OCI-LY7 (cell line): ENCODE data around the gene THSD7B. TPM values are rescaled to one million over a fixed set of nuclear protein-coding genes. Genes with fewer than 3 reads are reported as not detected.
"Not testable (repeated sequence)": the region's sequence is repeated elsewhere in the genome, so short reads cannot be mapped to it uniquely, and the experiment has no call there.

Experiments
- BruUV-seq: library from RNA; stranded (reverse); fragments of 400-500 nt; replicated peaks from 2 replicates; lab custom pipeline; 2021; lab: Mats Ljungman, UMichigan
- CTCF ChIA-PET: fragments of 300-600 bp; sonication (Branson Sonifier 250); formaldehyde crosslinking; loops from one replicate; lab custom pipeline; 2022; ENCODE audit warnings: antibody characterized with exemption; ENCODE audit not compliant: unreplicated experiment; lab: Charles Lee
- POLR2A ChIA-PET: fragments of 300-600 bp; sonication (Branson Sonifier 250); formaldehyde crosslinking; loops from one replicate; lab custom pipeline; 2022; ENCODE audit warnings: antibody characterized with exemption; lab: Charles Lee
- DNase-seq: peaks from one replicate; pipeline ENCODE4 v3.0.0-alpha.2; 2015; ENCODE audit warnings: low spot score
- H2AFZ ChIP-seq: fragments of 200-600 bp; sonication (generic), shearing (Covaris generic); 2 replicates; pipeline ENCODE4 v1.6.1; 2014; ENCODE audit warnings: mild to moderate bottlenecking, antibody characterized with exemption, low read length, moderate library complexity
- H3K27ac ChIP-seq: fragments of 200-600 bp; sonication (generic); 2 replicates; pipeline ENCODE4 v1.5.1; 2014; ENCODE audit warnings: mixed run types, low read depth, mild to moderate bottlenecking, moderate library complexity, low read length, inconsistent platforms; ENCODE audit not compliant: poor library complexity, severe bottlenecking
- H3K36me3 ChIP-seq: fragments of 200-600 bp; sonication (generic); 2 replicates; pipeline ENCODE4 v1.6.1; 2014; ENCODE audit warnings: mild to moderate bottlenecking, antibody characterized with exemption, low read length, moderate library complexity, mixed read lengths; ENCODE audit not compliant: insufficient read depth
- H3K4me1 ChIP-seq: fragments of 200-600 bp; sonication (generic); 2 replicates; pipeline ENCODE4 v1.5.1; 2014; ENCODE audit warnings: mild to moderate bottlenecking, low read length; ENCODE audit not compliant: insufficient read depth, poor library complexity, severe bottlenecking
- H3K4me2 ChIP-seq: fragments of 200-600 bp; sonication (generic); 2 replicates; pipeline ENCODE4 v1.6.1; 2014; ENCODE audit warnings: mild to moderate bottlenecking, low read length
- H3K4me3 ChIP-seq: fragments of 200-600 bp; sonication (generic); 2 replicates; pipeline ENCODE4 v1.5.1; 2014; ENCODE audit warnings: mild to moderate bottlenecking, low read depth, low read length; ENCODE audit not compliant: poor library complexity, severe bottlenecking
- H3K79me2 ChIP-seq: fragments of 200-600 bp; sonication (generic); 2 replicates; pipeline ENCODE4 v1.6.1; 2016; ENCODE audit warnings: low read depth, mild to moderate bottlenecking, low read length, moderate library complexity, mixed read lengths; ENCODE audit not compliant: insufficient read depth
- H3K9me2 ChIP-seq: fragments of 200-600 bp; sonication (generic); 2 replicates; pipeline ENCODE4 v1.6.1; 2016; ENCODE audit warnings: mild to moderate bottlenecking, low read length, mixed read lengths; ENCODE audit not compliant: insufficient read depth
- H3K9me3 ChIP-seq: fragments of 200-600 bp; sonication (generic); 2 replicates; pipeline ENCODE4 v1.6.1; 2014; ENCODE audit warnings: mild to moderate bottlenecking, mixed run types, low read length, mixed read lengths
- H4K20me1 ChIP-seq: fragments of 200-600 bp; sonication (generic); 2 replicates; pipeline ENCODE4 v1.6.1; 2014; ENCODE audit warnings: mild to moderate bottlenecking, antibody characterized with exemption, low read length, moderate library complexity, mixed read lengths; ENCODE audit not compliant: insufficient read depth
- EZH2phosphoT487 ChIP-seq: fragments of 200-600 bp; sonication (generic); IDR thresholded peaks from 2 replicates; pipeline ENCODE4 v1.6.1; 2018; ENCODE audit warnings: low read depth, borderline replicate concordance, mild to moderate bottlenecking, mixed run types, antibody characterized with exemption, low read length, moderate library complexity, mixed read lengths
- intact Hi-C: fragments of 100-400 bp; cut with micrococcal nuclease; formaldehyde crosslinking; loops from one replicate; pipeline ENCODE4 v1.10.0; 2022; ENCODE audit not compliant: unreplicated experiment
- total RNA-seq, 2 experiments: library from RNA; depleted of rRNA in 1 of 2; stranded (reverse); fragments of >200 nt in 1 of 2; shearing (Covaris generic) in 1 of 2; gene quantifications; 2 replicates each; pipeline ENCODE4 v1.2.3, GENCODE V29; 2014 to 2022
- TF ChIP-seq, protein P1 (sequence below): fragments of 200-600 bp; sonication (generic); conservative IDR thresholded peaks from 2 replicates; pipeline ENCODE4 v1.5.1; 2014; ENCODE audit warnings: mild to moderate bottlenecking, antibody characterized with exemption, low read length, moderate library complexity, mixed read lengths

The THSD7B gene
- total RNA-seq, 2 experiments from 2014 or later = 1.8 TPM

- Histone ChIP-seq H3K79me2 (no peaks in the 10 kb centered on the region), H4K20me1 (no peaks in the 10 kb centered on the region), H3K4me1 (no peaks in the 10 kb centered on the region), H3K27ac (no peak overlapping the region), H3K9me3 (no peaks in the 10 kb centered on the region), H3K4me2 (no peak overlapping the region), H3K36me3 (no peaks in the 10 kb centered on the region), H2AFZ (no peak overlapping the region), H3K4me3 (no peak overlapping the region), H3K9me2 (no peaks in the 10 kb centered on the region)
- intact Hi-C loops = no loop called here
- POLR2A ChIA-PET = no interaction called here
- TF ChIP-seq, protein P1, sequence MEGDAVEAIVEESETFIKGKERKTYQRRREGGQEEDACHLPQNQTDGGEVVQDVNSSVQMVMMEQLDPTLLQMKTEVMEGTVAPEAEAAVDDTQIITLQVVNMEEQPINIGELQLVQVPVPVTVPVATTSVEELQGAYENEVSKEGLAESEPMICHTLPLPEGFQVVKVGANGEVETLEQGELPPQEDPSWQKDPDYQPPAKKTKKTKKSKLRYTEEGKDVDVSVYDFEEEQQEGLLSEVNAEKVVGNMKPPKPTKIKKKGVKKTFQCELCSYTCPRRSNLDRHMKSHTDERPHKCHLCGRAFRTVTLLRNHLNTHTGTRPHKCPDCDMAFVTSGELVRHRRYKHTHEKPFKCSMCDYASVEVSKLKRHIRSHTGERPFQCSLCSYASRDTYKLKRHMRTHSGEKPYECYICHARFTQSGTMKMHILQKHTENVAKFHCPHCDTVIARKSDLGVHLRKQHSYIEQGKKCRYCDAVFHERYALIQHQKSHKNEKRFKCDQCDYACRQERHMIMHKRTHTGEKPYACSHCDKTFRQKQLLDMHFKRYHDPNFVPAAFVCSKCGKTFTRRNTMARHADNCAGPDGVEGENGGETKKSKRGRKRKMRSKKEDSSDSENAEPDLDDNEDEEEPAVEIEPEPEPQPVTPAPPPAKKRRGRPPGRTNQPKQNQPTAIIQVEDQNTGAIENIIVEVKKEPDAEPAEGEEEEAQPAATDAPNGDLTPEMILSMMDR = no peak
- TF ChIP-seq EZH2phosphoT487 = no peak
- no TSS peak for BruUV-seq
- CTCF ChIA-PET = interaction anchor here (0.6 kb wide), 1 partner anchor 50 kb away, joined by 3 read pairs; no protein-coding TSS in a partner anchor
- DNase-seq = no peak
These were observed 801.0 kb downstream of the THSD7B start for GRCh38 chr2:137566387-137566786.

DNA sequence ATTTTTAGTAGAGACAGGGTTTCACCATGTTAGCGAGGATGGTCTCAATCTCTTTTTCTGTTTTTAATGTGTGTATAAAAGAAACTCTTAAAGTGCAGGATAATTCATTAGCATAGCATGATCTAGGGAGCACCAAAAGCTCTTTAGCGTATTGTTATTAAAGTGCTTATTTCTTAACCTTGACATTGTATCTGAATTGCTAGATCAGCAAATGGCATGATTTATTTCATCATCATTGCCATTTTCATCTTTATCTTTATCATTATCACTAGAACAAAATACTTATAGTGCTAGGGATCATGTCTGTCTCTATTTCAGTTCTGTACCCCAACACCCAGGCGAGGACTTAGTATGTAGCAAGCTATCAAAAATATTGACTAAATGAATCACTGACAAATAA lies 805.1 kb downstream of the THSD7B start:
- no peak for DNase-seq
- Histone ChIP-seq H3K27ac (no peak overlapping the region), H3K79me2 (no peaks in the 10 kb centered on the region), H3K9me3 (no peaks in the 10 kb centered on the region), H3K4me3 (no peak overlapping the region), H3K9me2 (no peaks in the 10 kb centered on the region), H4K20me1 (no peaks in the 10 kb centered on the region), H2AFZ (no peak overlapping the region), H3K4me1 (no peaks in the 10 kb centered on the region), H3K36me3 (no peaks in the 10 kb centered on the region), H3K4me2 (no peak overlapping the region)
- BruUV-seq = no TSS peak
- CTCF ChIA-PET = no interaction called here
- intact Hi-C loops = no loop called here
- POLR2A ChIA-PET = interaction anchor here (1.4 kb wide), 1 partner anchor 8 kb away, joined by 3 read pairs; no protein-coding TSS in a partner anchor
- TF ChIP-seq, protein P1 = no peak
- no peak for TF ChIP-seq EZH2phosphoT487

DNA sequence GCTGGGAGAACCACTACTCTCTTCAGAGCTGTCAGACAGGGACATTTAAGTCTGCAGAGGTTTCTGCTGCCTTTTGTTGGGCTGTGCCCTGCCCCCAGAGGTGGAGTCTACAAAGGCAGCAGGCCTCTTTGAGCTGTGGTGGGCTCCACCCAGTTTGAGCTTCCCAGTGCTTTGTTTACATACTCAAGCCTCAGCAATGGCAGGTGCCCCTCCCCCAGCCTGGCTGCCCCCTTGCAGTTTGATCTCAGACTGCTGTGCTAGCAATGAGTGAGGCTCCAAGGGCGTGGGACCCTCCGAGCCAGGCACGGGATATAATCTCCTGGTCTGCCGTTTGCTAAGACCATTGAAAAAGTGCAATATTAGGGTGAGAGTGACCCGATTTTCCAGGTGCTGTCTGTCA lies 822.5 kb downstream of the THSD7B start:
- H3K9me3 ChIP-seq, H3K36me3 ChIP-seq, H3K9me2 ChIP-seq, DNase-seq, POLR2A ChIA-PET, H3K4me1 ChIP-seq, CTCF ChIA-PET, H3K27ac ChIP-seq, intact Hi-C loops, H3K4me3 ChIP-seq, H4K20me1 ChIP-seq, BruUV-seq, H2AFZ ChIP-seq, H3K79me2 ChIP-seq, H3K4me2 ChIP-seq: not testable (repeated sequence)

GRCh38 chr2:137588578-137588977 lies 823.2 kb downstream of the THSD7B start:
- POLR2A ChIA-PET = interaction anchor here (0.7 kb wide), 1 partner anchor 117 kb away, joined by 3 read pairs; no protein-coding TSS in a partner anchor
- H3K4me3 ChIP-seq, H3K4me2 ChIP-seq, H4K20me1 ChIP-seq, H2AFZ ChIP-seq, intact Hi-C loops, BruUV-seq, CTCF ChIA-PET, H3K4me1 ChIP-seq, H3K9me3 ChIP-seq, H3K36me3 ChIP-seq, H3K27ac ChIP-seq, DNase-seq, H3K79me2 ChIP-seq, H3K9me2 ChIP-seq: not testable (repeated sequence)
